MCF 10A (cell line): ENCODE data around the gene ENPP7. TPM values are rescaled to one million over a fixed set of nuclear protein-coding genes. Genes with fewer than 3 reads are reported as not detected.

Experiments
- BruUV-seq: library from RNA; stranded (reverse); fragments of 400-500 nt; replicated peaks from 2 replicates; lab custom pipeline; 2021; lab: Mats Ljungman, UMichigan
- CTCF ChIA-PET: fragments of 300-600 bp; sonication (Branson Sonifier 250); formaldehyde crosslinking; extraction: SDS; loops from one replicate; lab custom pipeline; 2021; ENCODE audit warnings: antibody characterized with exemption, inconsistent platforms; lab: Yijun Ruan, JAX
- POLR2A ChIA-PET: fragments of 300-600, 350-650 bp; sonication (Branson Sonifier 250); formaldehyde crosslinking; extraction: SDS; loops from one replicate; lab custom pipeline; 2020; ENCODE audit warnings: antibody characterized with exemption, inconsistent platforms; lab: Yijun Ruan, JAX
- DNase-seq: peaks from one replicate; pipeline ENCODE4 v3.0.0-alpha.2; 2018; ENCODE audit not compliant: unreplicated experiment
- H3K27ac Mint-ChIP-seq: one replicate; pipeline ENCODE4 v1.8.0; 2022; ENCODE audit warnings: mild to moderate bottlenecking, low read depth, mixed read lengths; ENCODE audit not compliant: unreplicated experiment
- H3K27me3 Mint-ChIP-seq: one replicate; pipeline ENCODE4 v1.8.0; 2022; ENCODE audit warnings: mixed read lengths; ENCODE audit not compliant: insufficient read depth, unreplicated experiment
- H3K36me3 Mint-ChIP-seq: one replicate; pipeline ENCODE4 v1.8.0; 2022; ENCODE audit warnings: mild to moderate bottlenecking, moderate library complexity, mixed read lengths; ENCODE audit not compliant: insufficient read depth, unreplicated experiment
- H3K4me1 Mint-ChIP-seq: one replicate; pipeline ENCODE4 v1.8.0; 2022; ENCODE audit warnings: mixed read lengths; ENCODE audit not compliant: insufficient read depth, unreplicated experiment
- H3K4me3 Mint-ChIP-seq: one replicate; pipeline ENCODE4 v1.8.0; 2022; ENCODE audit warnings: mild to moderate bottlenecking, moderate library complexity, mixed read lengths; ENCODE audit not compliant: unreplicated experiment
- H3K9me3 Mint-ChIP-seq: one replicate; pipeline ENCODE4 v1.8.0; 2022; ENCODE audit warnings: mixed read lengths; ENCODE audit not compliant: unreplicated experiment
- intact Hi-C: fragments of 100-400 bp; cut with micrococcal nuclease; formaldehyde crosslinking; loops from 2 replicates; pipeline ENCODE4 v1.14.1; 2022
- total RNA-seq: library from RNA; stranded (reverse); gene quantifications from 2 replicates; pipeline ENCODE4 v1.2.3, GENCODE V29; 2022
- TF ChIP-seq, protein P1 (sequence below): fragments of 200-600 bp; IDR thresholded peaks from one replicate; pipeline ENCODE4 v1.8.0; 2022; ENCODE audit warnings: antibody characterized with exemption, mild to moderate bottlenecking; ENCODE audit not compliant: unreplicated experiment

ENPP7 gene
- total RNA-seq, 1 experiment from 2014 or later, result not detected

- H3K4me1 Mint-ChIP-seq, result peaks cover 8% of the 10 kb centered on the region
- ChIA-PET CTCF (interaction anchor here (0.7 kb wide), 1 partner anchor 8 kb away, joined by 3 read pairs; no protein-coding TSS in a partner anchor), POLR2A (no interaction called here)
- intact Hi-C loops, result no loop called here
- peaks cover 10% of the 10 kb centered on the region for H3K27me3 Mint-ChIP-seq
- no peak overlapping the region for H3K27ac Mint-ChIP-seq
- H3K9me3 Mint-ChIP-seq, result no peaks in the 10 kb centered on the region
- BruUV-seq, result no TSS peak
- H3K36me3 Mint-ChIP-seq, result no peaks in the 10 kb centered on the region
- no peak for DNase-seq
- TF ChIP-seq, protein P1, sequence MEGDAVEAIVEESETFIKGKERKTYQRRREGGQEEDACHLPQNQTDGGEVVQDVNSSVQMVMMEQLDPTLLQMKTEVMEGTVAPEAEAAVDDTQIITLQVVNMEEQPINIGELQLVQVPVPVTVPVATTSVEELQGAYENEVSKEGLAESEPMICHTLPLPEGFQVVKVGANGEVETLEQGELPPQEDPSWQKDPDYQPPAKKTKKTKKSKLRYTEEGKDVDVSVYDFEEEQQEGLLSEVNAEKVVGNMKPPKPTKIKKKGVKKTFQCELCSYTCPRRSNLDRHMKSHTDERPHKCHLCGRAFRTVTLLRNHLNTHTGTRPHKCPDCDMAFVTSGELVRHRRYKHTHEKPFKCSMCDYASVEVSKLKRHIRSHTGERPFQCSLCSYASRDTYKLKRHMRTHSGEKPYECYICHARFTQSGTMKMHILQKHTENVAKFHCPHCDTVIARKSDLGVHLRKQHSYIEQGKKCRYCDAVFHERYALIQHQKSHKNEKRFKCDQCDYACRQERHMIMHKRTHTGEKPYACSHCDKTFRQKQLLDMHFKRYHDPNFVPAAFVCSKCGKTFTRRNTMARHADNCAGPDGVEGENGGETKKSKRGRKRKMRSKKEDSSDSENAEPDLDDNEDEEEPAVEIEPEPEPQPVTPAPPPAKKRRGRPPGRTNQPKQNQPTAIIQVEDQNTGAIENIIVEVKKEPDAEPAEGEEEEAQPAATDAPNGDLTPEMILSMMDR, result no peak
- H3K4me3 Mint-ChIP-seq, result no peak overlapping the region
These were observed 2.3 kb downstream of the ENPP7 start for GRCh38 chr17:79732804-79733691.

- intact Hi-C loops, result no loop called here
- CTCF ChIA-PET, result interaction anchor here (0.7 kb wide), 1 partner anchor 8 kb away, joined by 3 read pairs; no protein-coding TSS in a partner anchor
- POLR2A ChIA-PET, result no interaction called here
- Mint-ChIP-seq H3K4me1 (peaks cover 9% of the 10 kb centered on the region), H3K9me3 (no peaks in the 10 kb centered on the region), H3K4me3 (no peak overlapping the region), H3K27me3 (peaks cover 13% of the 10 kb centered on the region), H3K36me3 (no peaks in the 10 kb centered on the region), H3K27ac (no peak overlapping the region)
- no TSS peak for BruUV-seq
- TF ChIP-seq, protein P1, result no peak
- no peak for DNase-seq
These were observed 2.9 kb downstream of the ENPP7 start for GRCh38 chr17:79733692-79734070.

DNA sequence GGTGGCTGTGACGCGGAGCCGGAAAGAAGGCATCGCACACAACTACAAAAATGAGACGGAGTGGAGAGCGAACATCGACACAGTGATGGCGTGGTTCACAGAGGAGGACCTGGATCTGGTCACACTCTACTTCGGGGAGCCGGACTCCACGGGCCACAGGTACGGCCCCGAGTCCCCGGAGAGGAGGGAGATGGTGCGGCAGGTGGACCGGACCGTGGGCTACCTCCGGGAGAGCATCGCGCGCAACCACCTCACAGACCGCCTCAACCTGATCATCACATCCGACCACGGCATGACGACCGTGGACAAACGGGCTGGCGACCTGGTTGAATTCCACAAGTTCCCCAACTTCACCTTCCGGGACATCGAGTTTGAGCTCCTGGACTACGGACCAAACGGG, 4.4 kb downstream of the ENPP7 start:
- no peaks in the 10 kb centered on the region for H3K9me3 Mint-ChIP-seq
- ChIA-PET CTCF (no interaction called here), POLR2A (no interaction called here)
- peaks cover 14% of the 10 kb centered on the region for H3K4me1 Mint-ChIP-seq
- H3K4me3 Mint-ChIP-seq, result no peak overlapping the region
- TF ChIP-seq, protein P1, result no peak
- intact Hi-C loops, result no loop called here
- H3K36me3 Mint-ChIP-seq, result no peaks in the 10 kb centered on the region
- BruUV-seq, result no TSS peak
- no peak overlapping the region for H3K27ac Mint-ChIP-seq
- no peak for DNase-seq
- peaks cover 27% of the 10 kb centered on the region for H3K27me3 Mint-ChIP-seq

DNA sequence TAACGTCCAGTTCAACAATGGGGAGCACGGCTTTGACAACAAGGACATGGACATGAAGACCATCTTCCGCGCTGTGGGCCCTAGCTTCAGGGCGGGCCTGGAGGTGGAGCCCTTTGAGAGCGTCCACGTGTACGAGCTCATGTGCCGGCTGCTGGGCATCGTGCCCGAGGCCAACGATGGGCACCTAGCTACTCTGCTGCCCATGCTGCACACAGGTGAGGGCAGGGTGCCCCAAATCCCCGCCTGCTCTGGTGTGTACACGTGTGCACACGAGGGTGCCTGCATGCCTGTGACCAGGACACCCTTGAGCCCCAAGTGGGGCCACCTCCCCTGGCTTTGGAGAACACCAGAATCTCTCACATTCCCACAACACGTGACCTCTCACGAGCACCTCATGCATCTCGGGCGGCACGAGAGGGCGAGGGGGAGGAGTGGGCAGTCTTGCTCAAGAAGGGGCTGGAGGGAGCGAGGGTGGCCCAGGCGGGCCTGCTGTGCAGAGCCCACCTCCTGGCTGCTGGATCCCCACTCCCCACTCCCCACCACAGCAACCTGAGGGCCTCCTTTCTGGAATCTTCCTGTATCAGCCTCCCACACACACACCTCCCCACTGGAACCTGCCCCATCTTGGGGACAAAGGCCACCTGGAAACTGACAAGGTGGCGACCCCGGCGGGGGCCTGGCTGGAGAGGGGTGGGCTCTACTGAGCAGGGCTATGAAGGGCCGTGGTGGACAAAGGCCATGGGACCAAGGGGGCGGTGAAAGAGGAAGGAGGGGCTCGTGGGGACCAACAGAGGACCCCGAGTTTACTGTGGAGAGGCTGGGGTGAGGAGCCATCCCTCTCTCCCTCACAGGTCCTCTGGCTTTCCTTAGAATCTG, 6.5 kb downstream of the ENPP7 start:
- H3K27ac Mint-ChIP-seq, result no peak overlapping the region
- peaks cover 14% of the 10 kb centered on the region for H3K4me1 Mint-ChIP-seq
- BruUV-seq, result no TSS peak
- DNase-seq, result no peak
- ChIA-PET CTCF (no interaction called here), POLR2A (interaction anchor here (0.5 kb wide), 1 partner anchor 884 kb away, joined by 3 read pairs; no protein-coding TSS in a partner anchor)
- no peaks in the 10 kb centered on the region for H3K36me3 Mint-ChIP-seq
- H3K4me3 Mint-ChIP-seq, result no peak overlapping the region
- intact Hi-C loops, result no loop called here
- H3K27me3 Mint-ChIP-seq, result peaks cover 36% of the 10 kb centered on the region
- H3K9me3 Mint-ChIP-seq, result no peaks in the 10 kb centered on the region
- TF ChIP-seq, protein P1, result no peak
